ENCODE measurements around the gene FNTB. TPM values are rescaled to one million over a fixed set of nuclear protein-coding genes. Genes with fewer than 3 reads are reported as not detected.

FNTB gene
- total RNA-seq, 1 experiment from 2014 or later = 26.7 TPM

DNA sequence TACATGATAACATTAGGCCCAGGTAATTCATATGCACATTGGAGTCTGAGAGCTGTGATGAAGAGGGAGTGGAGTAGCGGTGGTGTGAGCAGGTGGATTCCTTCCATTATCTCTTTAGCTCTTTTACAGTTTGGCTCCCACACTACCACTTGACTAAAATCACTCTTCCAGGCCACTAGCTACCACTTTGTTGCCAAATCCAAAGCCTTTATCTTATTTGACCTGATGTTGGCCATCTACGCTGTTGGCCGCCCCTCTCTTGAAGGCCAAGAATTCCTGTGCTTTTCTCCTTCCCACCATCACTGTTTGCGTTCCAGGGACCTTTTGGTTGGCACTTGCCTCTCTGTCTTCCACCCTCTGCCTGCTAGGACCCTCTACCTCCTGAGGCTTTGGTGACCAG, 119.6 kb downstream of the FNTB start:
- Histone ChIP-seq H2AFZ (ENCODE audit: low read depth, low read length, poor library complexity, severe bottlenecking) (no peak overlapping the region), H3K9me3 (ENCODE audit: control insufficient read depth in 1 of 2, insufficient read depth in 1 of 2, low read depth in 1 of 2, low read length in 2 of 2) (no peaks in the 10 kb centered on the region), H3K36me3 (ENCODE audit: control insufficient read depth in 1 of 2, insufficient read depth in 2 of 2, low read length in 2 of 2) (no peaks in the 10 kb centered on the region), H3K27me3 (ENCODE audit: insufficient read depth, low read length) (no peaks in the 10 kb centered on the region), H3K4me1 (ENCODE audit: control insufficient read depth in 1 of 2, insufficient read depth in 2 of 2, low read length in 2 of 2) (peaks cover 3 to 10% of the 10 kb centered on the region in 2 experiments; a peak in 2 of 4 replicates), H3K4me2 (ENCODE audit: low read length) (no peak overlapping the region), H3K9ac (ENCODE audit: low read length) (no peak overlapping the region), H3K27ac (ENCODE audit: low read depth, low read length) (no peak overlapping the region), H3K79me2 (ENCODE audit: insufficient read depth, low read length) (peaks cover 6% of the 10 kb centered on the region), H3K9me2 (ENCODE audit: insufficient read depth) (0 out of 2 replicates have a peak, but pooled peaks cover 2% of the 10 kb centered on the region), H3K4me3 (replicated peaks in 1 of 2; ENCODE audit: low read depth in 1 of 2, low read length in 2 of 2) (no peak overlapping the region), H4K20me1 (ENCODE audit: insufficient read depth) (no peaks in the 10 kb centered on the region)
- no peak for DNase-seq (ENCODE audit: low read depth, low spot score)
- CTCF ChIA-PET = no interaction called here
- POLR2A ChIA-PET = interaction anchor here (0.5 to 0.6 kb wide), 2 partner anchors 66 to 1344 kb away, joined by 3 read pairs; no protein-coding TSS in a partner anchor
- RAD21 ChIA-PET (ENCODE audit: low non-redundant PET in 1 of 2, low total read pairs in 2 of 2, uncharacterized antibody in 2 of 2, unreplicated experiment in 2 of 2) = no interaction called here
- ATAC-seq = no peak
- intact Hi-C loops (cut with micrococcal nuclease) = no loop called here
- no TSS peak for BruUV-seq (replicated peaks)
- TF ChIP-seq ELF1 (IDR thresholded peaks at IDR 0.05; ENCODE audit: borderline replicate concordance, low read depth) (no peak), ZNF274 (IDR thresholded peaks at IDR 0.05; ENCODE audit: low read depth, low read length) (no peak)

DNA sequence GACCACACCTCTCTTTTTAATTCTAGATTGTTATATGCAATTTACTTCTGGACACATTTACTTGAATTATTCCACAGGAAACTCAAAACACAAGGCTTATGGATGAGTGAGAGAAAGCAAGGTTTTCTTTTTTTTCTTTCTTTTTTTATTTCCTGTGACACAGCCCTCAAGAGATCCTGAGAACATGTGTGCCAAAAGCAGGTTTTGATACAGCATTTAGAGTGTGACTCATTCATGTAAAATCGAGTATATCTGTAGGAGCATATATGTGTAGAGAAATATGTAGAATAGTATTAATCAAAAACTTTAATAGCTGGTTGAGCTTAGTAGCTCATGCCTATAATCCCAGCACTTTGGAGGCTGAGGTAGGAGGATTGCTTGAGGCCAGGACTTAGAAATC, 120.0 kb downstream of the FNTB start:
- Histone ChIP-seq H4K20me1 (ENCODE audit: insufficient read depth) (no peaks in the 10 kb centered on the region), H3K9me2 (ENCODE audit: insufficient read depth) (0 out of 2 replicates have a peak, but pooled peaks cover 2% of the 10 kb centered on the region), H3K4me3 (replicated peaks in 1 of 2; ENCODE audit: low read depth in 1 of 2, low read length in 2 of 2) (no peak overlapping the region), H3K79me2 (ENCODE audit: insufficient read depth, low read length) (peaks cover 2% of the 10 kb centered on the region; the same call in 1 of the 2 replicates), H3K36me3 (ENCODE audit: control insufficient read depth in 1 of 2, insufficient read depth in 2 of 2, low read length in 2 of 2) (no peaks in the 10 kb centered on the region), H3K27me3 (ENCODE audit: insufficient read depth, low read length) (no peaks in the 10 kb centered on the region), H3K9me3 (ENCODE audit: control insufficient read depth in 1 of 2, insufficient read depth in 1 of 2, low read depth in 1 of 2, low read length in 2 of 2) (no peaks in the 10 kb centered on the region), H3K27ac (ENCODE audit: low read depth, low read length) (no peak overlapping the region), H2AFZ (ENCODE audit: low read depth, low read length, poor library complexity, severe bottlenecking) (no peak overlapping the region), H3K4me1 (ENCODE audit: control insufficient read depth in 1 of 2, insufficient read depth in 2 of 2, low read length in 2 of 2) (peaks cover 3 to 10% of the 10 kb centered on the region in 2 experiments; a peak in 2 of 4 replicates), H3K9ac (ENCODE audit: low read length) (no peak overlapping the region), H3K4me2 (ENCODE audit: low read length) (no peak overlapping the region)
- ChIA-PET RAD21 (ENCODE audit: low non-redundant PET in 1 of 2, low total read pairs in 2 of 2, uncharacterized antibody in 2 of 2, unreplicated experiment in 2 of 2) (no interaction called here), POLR2A (interaction anchor here (0.6 kb wide), 1 partner anchor 67 kb away, joined by 3 read pairs; no protein-coding TSS in a partner anchor), CTCF (no interaction called here)
- ATAC-seq (no peak), DNase-seq (ENCODE audit: low read depth, low spot score) (no peak)
- intact Hi-C loops (cut with micrococcal nuclease) = no loop called here
- no TSS peak for BruUV-seq (replicated peaks)
- TF ChIP-seq ZFX (IDR thresholded peaks at IDR 0.05) = no peak
- TF ChIP-seq EGR1 (IDR thresholded peaks at IDR 0.05; ENCODE audit: low read depth) = no peak
- no peak for TF ChIP-seq JUND (IDR thresholded peaks at IDR 0.05)
- no peak for TF ChIP-seq SP1 (IDR thresholded peaks at IDR 0.05; ENCODE audit: low read depth)
- no peak for TF ChIP-seq EZH2phosphoT487 (IDR thresholded peaks at IDR 0.05; ENCODE audit: borderline replicate concordance)
- no peak for TF ChIP-seq YY1 (IDR thresholded peaks at IDR 0.05; ENCODE audit: extremely low read depth, insufficient replicate concordance, low read depth, low read length)
- TF ChIP-seq, protein P1, sequence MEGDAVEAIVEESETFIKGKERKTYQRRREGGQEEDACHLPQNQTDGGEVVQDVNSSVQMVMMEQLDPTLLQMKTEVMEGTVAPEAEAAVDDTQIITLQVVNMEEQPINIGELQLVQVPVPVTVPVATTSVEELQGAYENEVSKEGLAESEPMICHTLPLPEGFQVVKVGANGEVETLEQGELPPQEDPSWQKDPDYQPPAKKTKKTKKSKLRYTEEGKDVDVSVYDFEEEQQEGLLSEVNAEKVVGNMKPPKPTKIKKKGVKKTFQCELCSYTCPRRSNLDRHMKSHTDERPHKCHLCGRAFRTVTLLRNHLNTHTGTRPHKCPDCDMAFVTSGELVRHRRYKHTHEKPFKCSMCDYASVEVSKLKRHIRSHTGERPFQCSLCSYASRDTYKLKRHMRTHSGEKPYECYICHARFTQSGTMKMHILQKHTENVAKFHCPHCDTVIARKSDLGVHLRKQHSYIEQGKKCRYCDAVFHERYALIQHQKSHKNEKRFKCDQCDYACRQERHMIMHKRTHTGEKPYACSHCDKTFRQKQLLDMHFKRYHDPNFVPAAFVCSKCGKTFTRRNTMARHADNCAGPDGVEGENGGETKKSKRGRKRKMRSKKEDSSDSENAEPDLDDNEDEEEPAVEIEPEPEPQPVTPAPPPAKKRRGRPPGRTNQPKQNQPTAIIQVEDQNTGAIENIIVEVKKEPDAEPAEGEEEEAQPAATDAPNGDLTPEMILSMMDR (IDR thresholded peaks at IDR 0.05 in 2 of 3, conservative IDR thresholded peaks at IDR 0.05 in 1 of 3; ENCODE audit: borderline replicate concordance in 1 of 3, insufficient read depth in 1 of 3, low read depth in 2 of 3, low read length in 2 of 3) = no peak
- TF ChIP-seq ELF1 (IDR thresholded peaks at IDR 0.05; ENCODE audit: borderline replicate concordance, low read depth) = no peak
- TF ChIP-seq POLR2A (IDR thresholded peaks at IDR 0.05; ENCODE audit: borderline replicate concordance, extremely low read depth, insufficient read depth, insufficient read length) = no peak
- TF ChIP-seq EZH2 (IDR thresholded peaks at IDR 0.05) = no peak
- TF ChIP-seq, protein P2, sequence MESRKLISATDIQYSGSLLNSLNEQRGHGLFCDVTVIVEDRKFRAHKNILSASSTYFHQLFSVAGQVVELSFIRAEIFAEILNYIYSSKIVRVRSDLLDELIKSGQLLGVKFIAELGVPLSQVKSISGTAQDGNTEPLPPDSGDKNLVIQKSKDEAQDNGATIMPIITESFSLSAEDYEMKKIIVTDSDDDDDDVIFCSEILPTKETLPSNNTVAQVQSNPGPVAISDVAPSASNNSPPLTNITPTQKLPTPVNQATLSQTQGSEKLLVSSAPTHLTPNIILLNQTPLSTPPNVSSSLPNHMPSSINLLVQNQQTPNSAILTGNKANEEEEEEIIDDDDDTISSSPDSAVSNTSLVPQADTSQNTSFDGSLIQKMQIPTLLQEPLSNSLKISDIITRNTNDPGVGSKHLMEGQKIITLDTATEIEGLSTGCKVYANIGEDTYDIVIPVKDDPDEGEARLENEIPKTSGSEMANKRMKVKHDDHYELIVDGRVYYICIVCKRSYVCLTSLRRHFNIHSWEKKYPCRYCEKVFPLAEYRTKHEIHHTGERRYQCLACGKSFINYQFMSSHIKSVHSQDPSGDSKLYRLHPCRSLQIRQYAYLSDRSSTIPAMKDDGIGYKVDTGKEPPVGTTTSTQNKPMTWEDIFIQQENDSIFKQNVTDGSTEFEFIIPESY (IDR thresholded peaks at IDR 0.05; ENCODE audit: extremely low read depth, insufficient replicate concordance, low read length) = no peak
- no peak for TF ChIP-seq SIN3A (IDR thresholded peaks at IDR 0.05; ENCODE audit: low read depth)
- no peak for TF ChIP-seq CBX3 (IDR thresholded peaks at IDR 0.05; ENCODE audit: low read depth)
